Mucosa of gallbladder (tissue), 1 donor: ENCODE measurements around the gene TYMS. TPM values are rescaled to one million over a fixed set of nuclear protein-coding genes. Genes with fewer than 3 reads are reported as not detected.
"Not testable (repeated sequence)": the region's sequence is repeated elsewhere in the genome, so short reads cannot be mapped to it uniquely, and the experiment has no call there.

Experiments
- DNase-seq: peaks from one replicate; pipeline ENCODE4 v3.0.0-alpha.2; 2020; ENCODE audit warnings: low spot score
- total RNA-seq: library from RNA; stranded (reverse); gene quantifications from one replicate; pipeline ENCODE4 v1.2.1, GENCODE V29; 2021
- donor health status: DM: no; HTN: no; CAD: no.

The TYMS gene
- total RNA-seq, 1 donor from 2014 or later, result 5.8 TPM

DNA sequence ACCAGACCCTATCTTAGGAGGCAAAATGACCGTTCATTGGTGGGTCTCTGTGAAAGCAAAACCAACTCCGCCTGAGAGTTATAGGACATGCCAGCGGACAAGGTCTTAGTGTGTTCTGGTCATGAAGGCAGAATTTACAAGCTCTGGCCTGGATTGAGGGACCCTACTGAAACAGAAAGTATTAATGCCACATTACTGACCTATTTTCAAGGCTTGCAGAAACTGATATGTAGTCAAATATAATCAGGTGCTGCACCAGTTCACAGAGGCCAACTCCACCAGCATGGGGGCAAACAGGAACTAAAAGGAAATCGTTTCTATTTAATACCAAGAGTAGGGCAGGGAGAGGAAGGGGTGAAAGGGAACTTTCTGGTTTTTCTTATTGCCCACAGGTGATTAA lies 19.7 kb downstream of the TYMS start:
- no peak for DNase-seq

DNA sequence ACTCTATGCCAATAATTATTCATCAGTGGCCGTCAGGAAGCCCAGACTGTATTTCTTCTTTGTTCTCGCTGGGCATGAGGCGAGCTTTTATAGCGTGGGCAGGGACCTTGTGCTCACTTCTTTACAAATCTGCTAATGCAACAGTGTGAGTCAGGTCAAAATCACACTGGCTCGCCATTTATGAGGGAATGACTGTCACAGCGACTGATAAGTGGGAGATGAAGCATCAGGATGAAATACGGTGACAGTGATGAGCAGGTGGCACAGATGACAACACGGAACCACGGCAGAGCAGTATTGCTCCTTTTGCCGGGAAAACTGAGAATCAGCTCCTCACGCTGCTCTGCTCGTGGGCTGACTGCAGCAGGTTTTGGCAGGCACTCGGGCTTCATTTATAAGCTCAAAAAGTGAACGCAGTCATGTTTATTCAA lies 20.5 kb downstream of the TYMS start:
- DNase-seq, result no peak

DNA sequence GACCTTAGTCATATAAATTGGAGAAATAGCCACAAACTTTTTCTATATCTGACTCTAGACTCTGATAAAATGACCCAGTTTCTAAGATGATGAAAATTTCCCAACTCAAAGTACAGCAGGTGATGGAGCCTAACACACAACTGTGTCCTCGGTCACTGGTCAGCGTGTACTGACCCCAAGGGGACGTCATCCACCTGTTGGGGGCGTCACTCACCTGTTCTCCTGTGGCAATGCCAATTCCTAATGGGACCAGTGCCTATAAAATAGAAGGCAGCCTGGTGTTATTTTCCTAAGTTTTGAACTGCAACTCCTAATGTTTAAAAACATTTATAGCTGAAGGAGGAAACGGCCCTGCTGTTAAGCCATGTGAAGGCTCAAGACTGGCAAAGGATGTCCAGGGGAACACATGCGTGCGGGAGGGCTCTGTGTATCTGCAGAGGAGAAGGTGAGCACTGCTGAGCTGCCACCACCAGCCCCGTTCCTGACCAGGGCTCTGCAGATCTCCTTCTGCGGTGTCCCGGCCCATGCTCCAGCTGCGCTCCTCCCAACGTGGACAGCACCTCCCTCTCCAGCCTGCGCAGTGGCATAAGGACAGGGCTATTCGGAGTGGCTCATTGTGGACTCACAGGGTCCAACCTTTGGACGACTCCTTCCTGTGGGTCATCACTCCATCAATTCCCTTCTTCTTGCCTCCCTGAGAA lies 21.2 kb downstream of the TYMS start:
- no peak for DNase-seq

DNA sequence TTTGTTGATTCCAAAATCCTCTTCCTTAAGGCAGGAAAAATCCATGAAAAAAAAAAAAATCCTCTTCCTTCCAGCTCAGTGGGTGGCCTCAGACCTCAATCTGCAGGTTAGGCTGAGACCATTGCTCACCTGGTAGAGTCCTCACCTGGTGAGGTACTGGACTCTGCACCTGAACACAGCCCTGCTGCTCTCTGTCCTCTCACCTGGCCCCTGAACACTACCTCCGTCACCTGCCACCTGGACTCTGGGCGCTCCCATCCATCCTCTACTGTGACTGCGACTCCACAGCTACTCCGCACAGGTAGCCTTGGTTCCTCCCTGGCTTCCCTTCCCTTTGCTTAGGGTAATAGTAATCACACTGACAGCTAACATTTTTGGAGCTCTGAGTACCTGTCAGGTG lies 22.1 kb downstream of the TYMS start:
- no peak for DNase-seq

DNA sequence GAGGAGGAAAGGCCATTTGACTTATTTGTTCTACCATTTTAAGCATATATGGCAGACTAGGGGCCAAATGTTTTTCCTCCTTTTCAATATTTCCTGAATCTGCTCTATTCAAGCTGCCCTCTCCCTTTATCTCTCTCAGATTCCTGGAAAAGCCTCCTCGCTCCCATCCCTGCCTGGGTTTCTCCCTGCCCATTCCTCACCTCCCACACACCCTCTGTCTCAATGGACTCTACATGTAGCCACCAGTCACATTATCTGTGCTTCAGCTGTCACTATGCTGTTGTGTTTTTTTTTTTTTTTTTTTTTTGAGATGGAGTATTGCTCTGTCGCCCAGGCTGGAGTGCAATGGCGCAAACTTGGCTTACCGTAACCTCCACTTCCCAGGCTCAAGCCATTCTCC lies 22.9 kb downstream of the TYMS start:
- no peak for DNase-seq

DNA sequence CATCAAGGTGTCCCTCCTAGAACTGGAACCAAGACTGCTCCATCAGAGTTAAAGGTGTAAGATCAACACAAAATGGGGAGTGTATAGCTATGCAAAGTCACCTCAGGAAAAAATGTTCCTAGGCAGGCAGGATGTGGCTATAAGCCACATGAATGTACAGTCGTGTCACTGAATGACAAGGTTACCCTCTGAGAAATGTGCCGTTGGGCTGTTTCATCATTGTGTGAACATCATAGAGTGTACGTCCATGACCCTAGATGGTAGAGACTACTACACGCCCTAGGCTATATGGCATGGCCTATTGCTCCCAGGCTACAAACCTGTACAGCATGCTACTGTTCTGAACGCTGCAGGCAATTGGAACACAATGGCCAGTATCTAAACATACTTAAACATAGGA lies 24.5 kb downstream of the TYMS start:
- DNase-seq, result no peak

DNA sequence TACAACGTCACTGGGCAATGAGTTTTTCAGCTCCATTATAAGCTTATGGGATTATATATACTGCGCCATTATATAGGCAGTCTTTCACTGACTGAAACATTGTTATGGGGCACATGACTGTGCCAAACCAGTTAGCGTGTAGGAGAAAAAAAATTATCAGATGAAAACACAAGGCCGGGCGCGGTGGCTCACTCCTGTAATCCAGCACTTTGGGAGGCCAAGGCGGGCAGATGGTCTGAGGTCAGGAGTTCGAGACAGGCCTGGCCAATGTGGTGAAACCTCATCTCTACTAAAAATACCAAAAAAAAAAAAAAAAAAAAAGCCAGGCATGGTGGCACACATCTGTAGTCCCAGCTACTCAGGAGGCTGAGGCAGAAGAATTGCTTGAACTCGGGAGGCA lies 25.0 kb downstream of the TYMS start:
- not testable (repeated sequence) for DNase-seq

DNA sequence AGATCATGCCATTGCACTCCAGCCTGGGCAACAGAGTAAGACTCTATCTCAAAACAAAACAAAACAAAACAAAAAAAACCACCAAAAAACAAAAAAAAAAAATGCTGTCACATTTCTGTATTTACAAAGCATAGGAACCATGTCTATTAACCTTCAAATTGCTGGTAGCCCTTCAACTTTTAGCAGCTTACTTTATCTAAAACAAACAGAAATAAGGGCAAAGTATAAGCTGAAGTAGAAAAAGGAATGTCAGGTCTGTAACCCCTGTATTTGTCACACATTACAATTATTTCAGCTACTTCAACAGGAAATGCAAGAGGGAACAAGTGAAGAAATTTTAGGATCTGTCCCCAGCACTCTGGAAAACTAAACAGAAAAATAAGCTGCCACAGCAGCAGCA lies 25.4 kb downstream of the TYMS start:
- no peak for DNase-seq

DNA sequence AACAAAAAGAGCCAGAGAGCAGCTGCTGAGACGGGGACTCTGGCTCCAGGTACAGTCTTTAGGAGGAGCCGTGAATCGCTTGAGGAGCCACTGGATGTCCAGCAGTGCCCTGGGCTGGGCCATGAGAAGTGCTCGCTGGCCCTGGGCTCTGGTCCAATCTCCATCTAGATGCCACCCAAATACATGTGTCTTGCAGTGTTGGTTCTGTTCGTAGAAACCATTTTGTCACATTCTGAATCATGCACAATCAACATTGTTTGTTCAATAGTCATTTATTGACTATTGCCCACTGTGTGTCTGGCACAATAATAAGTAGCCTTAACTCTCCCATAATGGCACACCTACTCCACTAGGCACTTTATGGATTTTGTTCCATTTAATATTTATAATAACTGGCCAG lies 26.1 kb downstream of the TYMS start:
- DNase-seq, result peak; percentile 37

DNA sequence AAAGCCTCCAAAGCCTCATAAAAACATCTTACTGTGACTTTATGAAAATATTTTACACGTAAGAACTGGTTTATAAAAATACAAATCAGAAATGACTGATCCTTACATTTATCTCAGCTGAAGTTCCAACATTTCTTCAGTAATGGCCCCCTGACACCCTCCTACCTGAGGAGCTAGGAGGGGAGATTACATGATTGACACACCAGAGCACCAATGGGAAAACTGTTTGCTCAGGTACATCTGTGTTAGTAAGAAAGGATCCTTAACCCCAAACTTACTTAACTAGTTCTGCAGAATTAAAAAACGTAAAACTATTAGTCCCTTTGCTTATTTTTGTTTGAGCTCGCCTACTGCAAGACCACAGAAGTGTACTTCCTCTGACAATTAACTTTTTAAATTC lies 28.0 kb downstream of the TYMS start:
- DNase-seq, result no peak

DNA sequence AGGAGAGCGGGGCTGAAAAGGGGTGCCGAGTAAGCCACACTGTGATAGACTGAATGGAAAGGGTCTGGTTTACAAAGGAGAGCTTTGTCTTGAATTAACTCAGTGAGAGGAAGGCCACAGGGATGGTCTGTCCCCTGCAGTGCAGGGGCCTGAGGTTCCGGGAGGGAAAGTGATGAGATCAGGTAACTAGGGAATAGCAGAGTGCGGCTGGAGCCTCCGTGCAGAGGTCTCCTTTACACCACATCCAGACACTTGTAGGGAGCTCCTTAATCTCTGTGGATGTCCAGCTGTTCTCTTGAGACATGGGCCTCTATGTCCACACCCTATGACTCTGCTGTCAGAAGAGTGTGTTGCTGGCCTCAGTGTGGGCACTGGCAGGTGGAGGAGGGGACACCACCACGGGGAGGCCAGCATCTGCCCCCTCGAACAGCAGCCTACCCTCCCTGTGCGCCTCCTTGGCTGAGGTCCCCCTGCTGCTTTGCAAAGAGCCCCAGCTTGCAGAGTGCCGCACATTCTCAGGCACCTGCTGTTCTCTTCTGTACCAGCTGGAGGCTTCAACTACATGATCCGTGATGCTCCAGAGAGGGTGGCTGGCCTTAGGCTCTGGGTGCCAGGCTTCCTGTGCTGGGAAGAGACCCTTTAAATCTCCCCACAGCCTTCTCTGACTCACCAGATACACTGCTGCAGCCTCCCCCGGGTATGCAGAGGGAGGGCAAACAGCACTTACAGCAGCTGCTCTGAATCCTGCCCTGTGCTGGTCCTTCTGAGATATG lies 29.1 kb downstream of the TYMS start:
- DNase-seq, result no peak

DNA sequence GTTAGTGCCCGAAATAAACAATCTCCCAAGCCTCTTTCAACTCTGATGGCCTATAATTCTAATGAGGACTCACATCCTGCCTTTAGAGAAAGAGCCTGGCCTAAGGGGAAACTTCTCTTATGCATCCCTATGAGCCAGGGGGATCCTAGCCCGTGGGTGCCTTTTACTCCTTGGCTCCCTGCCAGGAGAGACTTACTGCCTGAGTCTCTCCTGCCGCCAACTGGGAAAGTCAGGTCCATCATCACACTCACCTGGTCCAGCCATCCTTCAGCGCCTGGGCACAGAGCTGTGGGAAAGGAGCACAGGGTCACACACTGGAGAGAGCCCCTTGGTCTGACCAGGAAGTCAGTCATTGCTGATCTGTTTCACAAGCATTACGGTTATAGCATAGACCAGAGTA lies 30.9 kb downstream of the TYMS start:
- no peak for DNase-seq

DNA sequence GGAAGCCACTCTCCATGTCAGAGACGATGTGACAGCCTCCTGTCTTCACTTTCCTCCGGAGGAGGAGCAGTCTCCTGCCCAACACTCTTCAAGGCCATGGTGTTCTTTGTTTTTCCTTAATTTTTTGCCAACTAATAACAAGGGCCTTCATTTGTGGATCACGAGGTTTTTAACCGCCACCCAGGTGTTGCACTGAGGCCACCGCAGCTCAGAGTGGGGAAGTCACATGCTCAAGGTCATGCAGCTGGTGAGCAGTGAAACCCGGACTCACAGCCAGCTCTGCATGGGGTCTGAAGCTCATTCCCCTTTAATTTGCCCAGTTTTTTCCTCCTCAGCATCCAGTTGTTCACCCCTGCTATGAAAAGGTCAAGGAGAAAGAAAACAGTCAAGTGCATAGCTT lies 35.4 kb downstream of the TYMS start:
- DNase-seq, result no peak

DNA sequence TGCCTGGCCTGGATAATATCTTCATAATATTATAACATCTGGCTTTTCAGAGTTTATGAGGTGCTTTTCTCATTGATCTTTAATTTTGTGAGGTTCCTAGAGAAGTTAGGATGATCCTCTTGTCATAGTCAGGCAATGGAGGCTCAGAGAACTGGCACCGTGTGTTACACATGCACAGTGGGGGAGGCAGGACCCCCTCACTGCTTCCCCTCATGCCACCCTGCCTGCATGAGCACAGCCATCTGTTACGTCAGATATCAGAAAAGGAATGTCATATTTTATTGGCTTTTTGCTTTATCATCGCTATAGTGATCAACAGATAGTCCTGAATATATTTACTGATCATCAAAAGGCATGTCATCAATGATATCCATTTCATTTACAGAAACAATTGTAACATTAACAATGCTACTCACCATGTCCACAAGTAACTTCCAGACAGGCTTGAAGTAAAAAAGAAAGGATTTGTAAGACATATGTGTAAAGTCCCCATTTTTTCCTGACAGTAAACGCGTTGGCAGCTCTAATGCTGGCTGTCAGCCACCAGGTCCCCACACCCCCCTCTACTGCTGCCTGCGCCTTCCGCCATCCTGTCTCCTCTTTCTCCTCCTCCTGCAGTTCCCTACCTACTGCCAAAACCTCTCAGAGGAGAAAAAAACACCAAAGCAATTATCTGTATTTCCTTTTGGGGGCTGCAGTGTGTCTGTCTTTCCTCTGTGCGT lies 36.2 kb downstream of the TYMS start:
- DNase-seq, result no peak

DNA sequence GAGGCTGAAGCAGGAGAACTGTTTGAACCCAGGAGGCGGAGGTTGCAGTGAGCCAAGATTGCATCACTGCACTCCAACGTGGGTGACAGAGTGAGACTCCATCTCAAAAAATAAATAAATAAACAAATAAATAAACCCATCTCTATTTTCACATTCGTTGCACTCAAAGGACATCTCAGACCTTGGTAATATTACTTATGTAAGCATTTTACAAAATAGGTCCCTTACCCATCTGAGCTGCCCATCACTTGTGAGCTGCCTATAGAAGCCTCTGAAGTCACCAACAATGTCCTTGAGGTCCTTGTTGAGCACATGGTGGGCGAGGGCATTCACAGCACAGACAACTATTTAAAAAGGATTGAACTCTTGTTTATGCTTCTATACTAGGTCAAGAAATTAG lies 39.6 kb downstream of the TYMS start:
- no peak for DNase-seq

DNA sequence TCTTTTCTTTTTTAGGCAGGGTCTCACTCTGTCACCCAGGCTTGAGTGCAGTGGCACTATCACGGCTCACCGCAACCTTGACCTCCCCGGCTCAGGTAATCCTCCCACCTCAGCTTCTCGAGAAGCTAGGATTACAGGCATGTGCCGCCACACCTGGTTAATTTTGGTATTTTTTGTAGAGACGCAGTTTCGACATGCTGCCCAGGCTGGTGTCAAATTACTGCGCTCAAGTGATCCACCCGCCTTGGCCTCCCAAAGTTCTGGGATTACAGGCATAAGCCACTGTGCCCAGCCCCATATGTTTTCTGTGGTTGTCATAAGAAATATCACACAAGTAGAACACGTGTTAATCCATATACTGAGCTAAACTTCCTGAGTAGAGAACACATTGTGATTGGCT lies 40.3 kb downstream of the TYMS start:
- DNase-seq, result no peak

DNA sequence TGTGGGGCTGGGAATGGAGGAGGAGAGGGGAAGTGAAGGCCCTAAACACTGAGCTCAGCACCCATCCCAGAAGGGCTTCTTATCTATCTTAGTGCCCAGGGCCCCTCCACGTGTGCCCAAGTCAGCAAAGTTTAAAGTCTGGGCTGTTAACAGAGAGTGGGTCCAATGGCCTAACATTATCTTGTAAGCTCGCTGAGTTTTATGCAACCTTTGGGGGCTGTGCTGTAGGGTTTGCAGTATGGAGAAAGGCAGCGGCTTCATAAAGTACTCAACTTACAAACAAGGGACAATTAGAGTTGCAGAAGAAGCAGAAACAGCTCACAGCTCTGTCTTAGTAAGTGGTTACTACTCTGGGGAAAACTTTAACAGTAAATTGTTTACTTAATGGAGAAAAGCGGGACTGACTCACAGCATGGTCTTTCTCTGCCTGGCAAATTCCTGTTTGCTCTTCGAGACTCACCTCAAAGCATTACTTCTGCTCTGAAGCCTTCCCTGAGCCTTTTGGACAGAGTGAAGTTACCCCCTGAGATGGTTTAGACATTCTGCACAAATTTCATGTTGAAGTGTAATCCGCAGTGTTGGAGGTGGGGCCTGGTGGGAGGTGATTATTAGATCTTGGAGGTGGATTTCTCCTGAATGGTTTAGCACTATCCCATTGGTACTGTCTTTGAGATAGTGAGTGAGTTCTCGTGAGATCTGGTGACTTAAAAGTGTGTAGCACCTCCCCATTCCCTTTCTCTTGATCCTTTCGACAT lies 45.9 kb downstream of the TYMS start:
- no peak for DNase-seq

DNA sequence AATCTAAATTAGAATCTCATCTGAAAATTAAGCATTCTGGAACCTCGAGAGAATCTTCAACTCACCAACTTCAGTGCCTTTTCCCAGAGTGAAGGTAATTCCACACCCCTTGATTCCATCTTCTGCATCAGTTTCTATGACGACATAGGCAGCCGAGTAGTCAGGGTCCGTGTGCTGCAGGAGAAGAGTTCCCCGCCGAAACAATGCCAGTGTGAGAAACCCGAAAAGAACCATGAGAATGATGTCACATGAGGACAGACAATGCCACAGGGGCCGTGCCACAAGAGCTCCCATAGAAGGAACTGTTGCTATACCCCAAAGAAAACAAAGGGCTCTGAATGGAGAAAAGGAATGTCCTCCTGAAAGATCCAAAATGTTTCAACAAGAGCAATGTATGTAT lies 49.0 kb downstream of the TYMS start:
- no peak for DNase-seq

DNA sequence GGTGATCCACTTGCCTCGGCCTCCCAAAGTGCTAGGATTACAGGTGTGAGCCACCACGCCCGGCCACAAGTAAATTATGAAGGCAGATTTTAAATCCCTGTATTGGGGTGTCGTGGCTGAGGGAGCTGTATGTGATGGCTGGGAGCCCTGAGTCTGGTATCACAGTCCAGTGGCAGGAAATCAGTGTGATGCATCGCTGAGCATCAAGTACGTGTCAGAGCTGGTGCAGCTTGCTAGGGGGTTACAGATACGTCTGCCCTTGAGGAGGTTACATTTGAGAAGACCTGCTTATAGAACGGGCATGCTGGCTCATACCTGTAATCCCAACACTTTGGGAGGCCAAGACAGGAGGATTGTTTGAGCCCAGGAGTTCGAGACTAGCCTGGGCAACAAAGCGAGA lies 50.6 kb downstream of the TYMS start:
- no peak for DNase-seq

DNA sequence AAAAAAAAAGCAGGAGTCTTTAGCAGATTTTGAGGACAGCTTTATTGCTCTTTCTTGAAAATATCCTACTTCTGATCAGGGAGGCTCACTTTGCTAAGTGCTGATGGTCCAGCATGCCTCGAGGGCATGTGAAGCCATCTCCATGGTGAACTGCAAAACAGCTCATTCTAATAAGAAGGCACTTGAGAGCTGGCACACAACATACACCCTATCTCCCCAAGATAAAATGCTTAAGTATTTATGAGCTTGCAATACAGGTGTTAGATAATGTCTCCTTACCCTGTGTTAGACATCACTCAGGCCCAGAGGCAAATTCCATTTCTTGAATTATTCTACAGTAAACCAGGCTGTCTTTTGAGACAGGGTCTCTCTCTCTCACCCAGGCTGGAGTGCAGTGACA lies 52.3 kb downstream of the TYMS start:
- no peak for DNase-seq

DNA sequence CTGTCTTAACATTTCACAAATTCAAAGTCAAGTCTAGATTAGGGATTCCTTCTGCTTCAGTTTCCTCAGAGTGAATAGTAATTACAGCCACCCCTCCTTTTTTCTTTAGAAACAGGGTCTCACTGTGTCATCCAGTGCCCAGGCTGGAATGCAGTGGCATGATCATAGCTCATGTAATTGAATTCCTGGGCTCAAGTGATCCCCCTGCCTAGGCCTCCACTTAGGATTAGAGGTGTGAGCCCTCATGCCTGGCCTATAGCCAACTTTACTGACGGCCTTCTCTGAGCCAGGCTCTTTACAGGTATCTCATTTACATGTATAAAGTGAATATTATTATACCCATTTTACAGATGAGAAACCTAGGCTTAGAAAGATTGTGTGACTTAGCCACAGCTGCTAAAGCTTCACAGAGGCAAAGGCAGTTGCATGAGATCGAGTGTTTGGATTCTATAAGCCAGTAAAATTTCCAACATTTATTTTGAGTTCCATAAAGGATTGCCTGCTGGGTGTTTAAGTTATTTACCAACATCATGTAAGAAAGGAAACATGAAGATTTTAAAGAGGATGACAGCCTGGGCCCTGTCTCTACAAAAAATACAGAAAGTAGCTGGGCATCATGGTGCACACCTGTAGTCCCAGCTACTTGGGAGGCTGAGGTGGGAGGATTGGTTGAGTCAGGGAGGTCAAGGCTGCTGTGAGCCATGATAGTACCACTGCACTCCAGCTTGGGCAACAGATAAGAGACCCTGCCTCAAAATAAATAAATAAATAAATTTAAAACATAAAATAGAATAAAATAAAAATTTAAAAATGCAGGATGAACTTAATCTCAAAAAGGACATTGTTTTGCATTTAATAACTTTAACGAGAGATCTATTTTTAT lies 53.2 kb downstream of the TYMS start:
- DNase-seq, result no peak
